SIG-M5 treated with dmso at 0.1 percent for 504 hours (cell line): ENCODE results near the gene ANKRD13C.

Experiments used
- DNase-seq: peaks from one replicate; lab custom pipeline; 2025; ENCODE audit not compliant: unreplicated experiment; lab: John Stamatoyannopoulos, UW

ANKRD13C gene

GRCh38 chr1:70221238-70222121 is 133.0 kb downstream of the ANKRD13C start, which contains the start of gene SRSF11:
TSS of gene SRSF11 (plus strand) at chr1:70221380. CDS start at chr1:70221637, 257 bp downstream.
- peak; percentile 84 for DNase-seq

DNA sequence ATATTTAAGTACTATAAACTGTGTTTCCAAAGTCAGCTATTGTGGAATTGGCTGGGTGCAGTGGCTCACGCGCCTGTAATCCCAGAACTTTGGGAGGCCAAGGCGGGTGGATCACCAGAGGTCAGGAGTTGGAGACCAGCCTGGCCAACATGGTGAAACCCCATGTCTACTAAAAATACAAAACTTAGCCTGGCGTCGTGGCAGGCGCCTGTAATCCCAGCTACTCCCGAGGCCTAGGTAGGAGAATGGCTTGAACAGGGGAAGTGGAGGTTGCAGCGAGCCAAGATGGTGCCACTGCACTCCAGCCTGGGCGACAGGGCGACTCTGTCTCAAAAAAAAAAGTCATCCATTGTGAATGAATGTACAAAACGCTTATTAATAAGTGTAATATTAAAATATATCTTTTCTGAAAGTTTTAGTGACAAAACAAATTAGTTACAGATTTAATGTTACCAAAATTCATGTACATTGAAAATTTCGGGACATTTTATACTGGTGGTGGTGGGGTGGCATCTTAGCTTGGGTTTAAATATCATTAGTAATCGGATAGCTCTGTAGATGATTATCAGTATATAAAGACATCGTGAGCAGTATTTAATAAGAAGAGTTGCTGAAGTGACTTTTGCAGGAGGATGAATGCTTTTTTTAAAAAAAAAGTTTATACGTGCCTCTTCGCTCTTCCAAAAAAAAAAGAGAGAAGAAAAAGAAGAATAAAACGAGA is 133.8 kb downstream of the ANKRD13C start:
- DNase-seq: no peak

GRCh38 chr1:70220015-70220414 is 134.5 kb downstream of the ANKRD13C start:
- peak; percentile 64 for DNase-seq

GRCh38 chr1:70211541-70211940 is 143.0 kb downstream of the ANKRD13C start:
- DNase-seq: no peak

DNA sequence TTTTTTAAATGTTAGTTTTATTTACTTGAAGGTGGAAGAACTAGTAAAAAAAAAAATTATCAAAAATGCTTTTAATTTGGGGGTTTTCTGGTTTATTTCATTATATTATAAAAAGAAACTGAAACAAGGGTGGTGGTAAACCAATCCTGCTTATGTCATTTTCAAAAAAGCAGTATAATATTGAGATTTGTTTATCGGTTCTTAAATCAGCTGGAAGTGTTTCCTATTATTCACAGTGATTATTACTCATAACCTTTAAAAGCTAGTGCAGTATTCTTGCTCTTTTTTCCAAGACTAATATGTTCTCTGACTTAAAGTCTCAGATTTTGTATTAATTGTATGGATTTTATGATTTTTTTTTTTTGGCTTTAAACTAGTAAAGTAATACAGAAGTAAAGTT is 143.7 kb downstream of the ANKRD13C start:
- no peak for DNase-seq
